ENCODE results near the gene CSTF3. TPM values are rescaled to one million over a fixed set of nuclear protein-coding genes. Genes with fewer than 3 reads are reported as not detected.

Gene CSTF3
- total RNA-seq, 1 donor from 2014 or later: 17.9 TPM

GRCh38 chr11:33040862-33041453 is 120.3 kb downstream of the CSTF3 start:
- H3K4me1 Mint-ChIP-seq (ENCODE audit: low read depth): peaks cover 33% of the 10 kb centered on the region
- peak overlapping the region; percentile 86 for H3K4me3 Mint-ChIP-seq (ENCODE audit: unreplicated experiment)
- H3K36me3 Mint-ChIP-seq (ENCODE audit: low read depth): peaks cover 5% of the 10 kb centered on the region
- H3K27me3 Mint-ChIP-seq (ENCODE audit: low read depth): no peaks in the 10 kb centered on the region
- H3K9me3 Mint-ChIP-seq (ENCODE audit: low read depth): peaks cover 5% of the 10 kb centered on the region
- TF ChIP-seq, protein P1, sequence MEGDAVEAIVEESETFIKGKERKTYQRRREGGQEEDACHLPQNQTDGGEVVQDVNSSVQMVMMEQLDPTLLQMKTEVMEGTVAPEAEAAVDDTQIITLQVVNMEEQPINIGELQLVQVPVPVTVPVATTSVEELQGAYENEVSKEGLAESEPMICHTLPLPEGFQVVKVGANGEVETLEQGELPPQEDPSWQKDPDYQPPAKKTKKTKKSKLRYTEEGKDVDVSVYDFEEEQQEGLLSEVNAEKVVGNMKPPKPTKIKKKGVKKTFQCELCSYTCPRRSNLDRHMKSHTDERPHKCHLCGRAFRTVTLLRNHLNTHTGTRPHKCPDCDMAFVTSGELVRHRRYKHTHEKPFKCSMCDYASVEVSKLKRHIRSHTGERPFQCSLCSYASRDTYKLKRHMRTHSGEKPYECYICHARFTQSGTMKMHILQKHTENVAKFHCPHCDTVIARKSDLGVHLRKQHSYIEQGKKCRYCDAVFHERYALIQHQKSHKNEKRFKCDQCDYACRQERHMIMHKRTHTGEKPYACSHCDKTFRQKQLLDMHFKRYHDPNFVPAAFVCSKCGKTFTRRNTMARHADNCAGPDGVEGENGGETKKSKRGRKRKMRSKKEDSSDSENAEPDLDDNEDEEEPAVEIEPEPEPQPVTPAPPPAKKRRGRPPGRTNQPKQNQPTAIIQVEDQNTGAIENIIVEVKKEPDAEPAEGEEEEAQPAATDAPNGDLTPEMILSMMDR (IDR thresholded peaks at IDR 0.05): no peak
- peak overlapping the region; percentile 86 for H3K27ac Mint-ChIP-seq (ENCODE audit: unreplicated experiment)
- DNase-seq (ENCODE audit: low spot score): no peak

DNA sequence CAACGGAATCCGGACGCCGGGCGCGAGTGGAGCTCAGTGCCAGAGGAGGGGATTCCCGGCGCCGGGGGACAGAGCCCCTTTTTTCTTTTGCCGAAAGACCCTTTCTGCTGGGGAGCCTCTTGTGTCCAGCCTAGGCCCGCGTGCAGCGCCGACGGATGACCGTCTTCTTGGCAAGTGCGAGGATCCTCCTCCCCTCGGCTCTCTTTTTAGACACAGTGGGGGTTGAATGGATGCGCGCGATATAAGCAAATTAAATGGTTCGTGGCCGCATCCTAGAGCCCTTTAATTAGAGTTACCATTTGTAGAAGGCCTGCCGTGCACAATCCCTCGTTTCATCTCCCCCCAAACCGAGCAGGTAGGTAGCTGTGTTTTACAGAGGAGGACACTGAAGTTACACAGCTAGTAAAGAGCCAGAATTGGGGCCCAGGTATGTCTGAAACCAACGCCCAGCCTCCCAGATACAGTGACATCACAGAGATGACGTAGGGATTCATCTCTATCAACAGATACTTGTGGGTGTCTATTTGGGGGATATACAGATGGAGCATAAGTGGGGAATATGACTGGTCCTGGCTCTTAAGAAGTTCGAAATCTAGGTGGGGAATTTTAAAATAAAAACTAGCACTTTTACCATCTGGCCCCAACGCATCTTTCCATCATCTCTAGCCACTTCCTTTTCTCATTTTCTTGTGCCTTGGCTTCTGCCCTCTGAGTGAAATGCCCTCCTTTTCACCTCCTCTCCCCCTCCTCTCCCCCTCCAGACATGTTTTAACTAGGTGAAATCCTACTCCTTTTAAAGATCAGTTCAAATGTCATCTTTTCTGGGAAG is 121.0 kb downstream of the CSTF3 start:
- Mint-ChIP-seq H3K4me1 (ENCODE audit: low read depth) (peaks cover 29% of the 10 kb centered on the region), H3K27me3 (ENCODE audit: low read depth) (no peaks in the 10 kb centered on the region), H3K27ac (ENCODE audit: unreplicated experiment) (peak overlapping the region; percentile 86), H3K9me3 (ENCODE audit: low read depth) (no peaks in the 10 kb centered on the region), H3K4me3 (ENCODE audit: unreplicated experiment) (peak overlapping the region; percentile 86), H3K36me3 (ENCODE audit: low read depth) (no peaks in the 10 kb centered on the region)
- TF ChIP-seq, protein P1 (IDR thresholded peaks at IDR 0.05): no peak
- no peak for DNase-seq (ENCODE audit: low spot score)

DNA sequence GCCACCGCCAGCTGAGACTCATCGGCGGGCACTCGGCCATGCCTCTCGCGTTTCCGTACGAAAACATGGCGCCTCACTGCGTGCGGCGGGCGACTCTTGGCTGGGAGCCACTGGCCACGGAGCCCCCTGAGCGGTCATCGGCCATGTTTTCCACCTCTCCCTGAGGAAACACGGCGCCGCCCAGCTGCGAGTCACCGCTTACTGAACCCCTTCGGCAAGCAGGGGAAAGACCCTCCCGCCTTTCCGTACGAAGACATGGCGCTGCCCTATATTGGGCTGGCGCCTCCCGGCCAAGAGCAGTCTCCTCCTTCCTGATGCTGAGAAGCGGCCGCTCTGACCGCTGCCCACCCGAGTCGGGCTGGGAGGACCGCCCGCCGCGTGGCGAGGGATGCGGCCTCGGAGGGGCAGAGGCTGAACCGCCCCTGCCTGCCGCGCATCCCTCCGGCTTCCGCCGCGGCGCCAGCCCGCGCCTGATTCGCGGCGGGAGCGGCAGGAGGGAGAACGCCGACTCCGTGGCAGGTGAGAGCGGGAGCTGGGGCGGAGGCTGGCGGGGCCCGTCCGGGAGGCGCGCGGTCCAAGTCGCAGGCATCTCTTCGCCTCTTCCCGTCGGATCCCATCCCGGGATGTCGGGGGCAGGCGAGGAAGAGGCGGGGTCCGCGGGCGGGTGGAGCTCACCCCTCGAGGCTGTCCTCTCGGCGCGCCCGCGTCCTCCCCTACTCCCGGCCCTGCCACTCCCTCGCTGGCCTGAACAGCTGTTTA is 121.8 kb downstream of the CSTF3 start, which contains the start of gene TCP11L1:
TCP11L1 (plus strand) TSS at position 299 of the 759 bp plus-strand sequence. CDS start 4,202 bp downstream, outside the sequence.
- H3K9me3 Mint-ChIP-seq (ENCODE audit: low read depth): no peaks in the 10 kb centered on the region
- peak; percentile 96 for DNase-seq (ENCODE audit: low spot score)
- H3K4me3 Mint-ChIP-seq (ENCODE audit: unreplicated experiment): peak within 1 kb of the TSS; percentile 86
- H3K36me3 Mint-ChIP-seq (ENCODE audit: low read depth): peaks cover 2% of the 10 kb centered on the region
- TF ChIP-seq, protein P1 (IDR thresholded peaks at IDR 0.05): no peak
- no peaks in the 10 kb centered on the region for H3K27me3 Mint-ChIP-seq (ENCODE audit: low read depth)
- H3K27ac Mint-ChIP-seq (ENCODE audit: unreplicated experiment): peak within 1 kb of the TSS; percentile 98
- peaks cover 25% of the 10 kb centered on the region for H3K4me1 Mint-ChIP-seq (ENCODE audit: low read depth)

- Mint-ChIP-seq H3K9me3 (ENCODE audit: low read depth) (no peaks in the 10 kb centered on the region), H3K36me3 (ENCODE audit: low read depth) (peaks cover 4% of the 10 kb centered on the region), H3K27ac (ENCODE audit: unreplicated experiment) (no peak overlapping the region), H3K27me3 (ENCODE audit: low read depth) (no peaks in the 10 kb centered on the region), H3K4me3 (ENCODE audit: unreplicated experiment) (no peak overlapping the region), H3K4me1 (ENCODE audit: low read depth) (no peaks in the 10 kb centered on the region)
- no peak for DNase-seq (ENCODE audit: low spot score)
- TF ChIP-seq, protein P1 (IDR thresholded peaks at IDR 0.05): no peak
Measured at GRCh38 chr11:33035011-33035410, 126.3 kb downstream of the CSTF3 start.

Other genes with a start within 250 kb of the CSTF3 start
- gene DEPDC7, start 145.6 kb downstream of the CSTF3 start, total RNA-seq: 4.1 to 5.0 TPM (median 4.7 TPM) in 3 replicates
- 29.2 to 41.1 TPM (median 32.5 TPM) in 3 replicates for gene TCP11L1, start 121.9 kb downstream of the CSTF3 start, total RNA-seq
- gene HIPK3, start 95.9 kb upstream of the CSTF3 start, total RNA-seq: 77.6 to 83.0 TPM (median 80.1 TPM) in 3 replicates
- gene KIAA1549L, start 214.6 kb upstream of the CSTF3 start, total RNA-seq: 2.5 to 6.7 TPM (median 6.4 TPM) in 3 replicates

All from chondrocyte (in vitro differentiated cells).